ENCODE measurements around the gene RHBDD3.

RHBDD3 gene

DNA sequence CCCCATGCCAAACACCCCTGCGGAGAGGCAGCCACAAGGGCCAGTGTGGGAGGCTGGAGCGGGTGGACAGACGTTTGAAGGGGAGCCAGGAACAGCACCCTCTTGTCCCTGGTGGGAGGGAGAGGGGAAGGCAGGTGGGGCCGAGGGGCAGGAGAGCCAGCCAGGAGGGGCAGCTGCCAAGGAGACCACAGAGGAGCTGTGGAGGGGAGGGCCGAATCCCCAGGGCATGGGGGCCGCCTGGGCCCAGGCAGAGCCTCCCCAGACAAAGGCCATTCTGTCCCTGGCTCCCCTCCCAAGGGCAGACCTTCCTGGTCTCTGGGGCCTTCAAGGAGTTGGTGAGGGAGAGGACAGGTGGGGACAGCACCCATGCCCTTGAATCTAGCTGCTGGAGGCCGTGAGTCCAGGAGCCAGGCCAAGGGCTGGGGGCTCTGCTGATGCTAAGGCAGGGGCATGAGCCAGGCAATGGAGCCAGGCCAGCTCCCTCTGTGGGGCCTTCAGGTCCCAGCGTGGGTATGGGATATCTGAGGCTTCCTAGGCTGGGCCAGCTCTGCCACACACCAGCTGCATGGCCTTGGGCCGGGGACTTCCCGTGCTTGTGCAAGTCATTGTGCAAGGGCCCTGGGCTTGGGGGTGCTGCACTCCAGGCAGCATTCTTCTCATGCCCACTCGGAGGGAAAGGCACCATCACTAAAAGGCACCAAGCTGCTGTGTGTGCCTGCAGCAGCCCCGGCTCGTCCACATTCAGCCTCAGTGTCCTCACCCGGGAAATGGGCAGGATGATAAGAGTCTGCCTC is 50.7 kb downstream of the RHBDD3 start:
- no peak for DNase-seq

DNA sequence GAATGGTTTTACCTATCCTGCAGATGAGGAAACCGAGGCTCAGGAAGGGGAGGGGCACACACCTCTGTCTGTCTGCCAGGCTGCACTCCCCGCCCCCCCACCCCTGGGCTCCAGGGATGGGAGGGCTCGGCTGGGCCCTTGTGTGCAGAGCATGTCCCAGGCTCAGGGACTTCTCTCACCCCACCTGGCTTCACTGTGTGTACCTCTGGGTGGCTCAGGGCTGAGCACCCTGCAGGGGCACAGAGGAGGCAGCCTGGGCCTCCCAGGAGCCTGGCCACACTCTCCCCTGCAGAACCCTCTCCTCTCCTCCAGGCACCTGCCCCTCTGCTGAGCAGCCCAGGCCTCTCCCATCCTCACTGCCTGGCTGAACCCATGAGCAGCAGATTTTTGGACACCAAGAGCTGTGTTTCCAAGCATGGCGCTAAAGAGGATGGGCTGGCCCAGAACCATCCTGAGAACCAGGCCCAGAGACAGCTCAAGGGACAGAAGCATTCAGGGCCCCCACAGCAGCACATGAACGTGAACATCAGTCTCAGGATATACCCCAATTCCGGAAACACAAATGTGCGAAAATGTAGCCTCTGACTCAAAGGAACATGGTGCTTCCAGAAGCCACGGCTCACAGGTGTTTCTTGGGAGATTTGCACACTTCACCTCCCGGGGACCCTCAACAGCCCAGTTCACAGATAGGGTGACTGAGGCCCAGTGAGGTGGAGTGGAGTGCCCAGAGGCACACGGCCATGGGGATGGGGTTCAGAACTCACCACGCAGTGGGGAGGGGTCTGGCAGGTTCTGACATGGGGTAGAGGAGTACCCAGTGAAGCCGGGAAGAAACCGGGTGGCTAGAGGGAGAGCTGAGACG is 51.5 kb downstream of the RHBDD3 start:
- no peak for DNase-seq

DNA sequence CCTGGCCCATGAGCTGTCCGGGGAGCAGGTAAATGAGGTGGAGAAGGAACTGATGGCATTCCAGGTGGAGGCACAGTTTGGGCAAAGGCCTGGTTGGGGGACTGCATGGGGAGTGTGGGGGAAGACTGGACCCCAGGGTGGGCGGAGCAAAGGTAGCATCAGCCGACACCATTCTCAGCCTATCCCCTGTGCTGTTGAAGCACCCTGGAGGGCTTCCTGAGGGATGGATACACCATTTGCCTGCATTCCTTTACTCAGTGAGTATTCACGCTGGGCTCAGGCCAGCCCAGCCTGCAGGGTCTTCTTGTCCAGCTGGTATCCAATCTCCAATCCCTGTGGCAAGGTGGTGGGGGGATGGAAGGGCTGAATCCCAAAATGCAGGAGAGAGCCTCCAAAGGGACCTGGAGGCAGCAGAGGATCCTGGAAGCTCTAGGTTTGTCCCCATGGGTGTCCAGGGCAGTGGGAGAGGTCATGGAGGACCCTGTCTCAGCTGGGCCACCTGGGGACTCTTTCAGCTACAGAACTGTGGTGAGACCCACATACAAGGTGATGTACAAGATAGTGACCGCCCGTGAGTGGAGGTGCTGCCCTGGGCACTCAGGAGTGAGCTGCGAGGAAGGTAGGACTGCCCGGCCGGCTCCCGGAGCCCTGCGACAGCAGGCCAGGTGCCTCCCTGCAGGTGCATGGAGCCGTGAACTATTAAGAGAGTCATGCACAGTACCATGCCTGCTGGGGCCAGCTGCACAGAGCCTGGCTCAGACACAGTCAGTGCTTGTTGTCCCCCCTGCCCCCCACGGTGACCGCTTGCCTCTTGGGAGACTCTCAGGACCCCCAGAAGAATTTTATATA is 52.5 kb downstream of the RHBDD3 start:
- DNase-seq = no peak

DNA sequence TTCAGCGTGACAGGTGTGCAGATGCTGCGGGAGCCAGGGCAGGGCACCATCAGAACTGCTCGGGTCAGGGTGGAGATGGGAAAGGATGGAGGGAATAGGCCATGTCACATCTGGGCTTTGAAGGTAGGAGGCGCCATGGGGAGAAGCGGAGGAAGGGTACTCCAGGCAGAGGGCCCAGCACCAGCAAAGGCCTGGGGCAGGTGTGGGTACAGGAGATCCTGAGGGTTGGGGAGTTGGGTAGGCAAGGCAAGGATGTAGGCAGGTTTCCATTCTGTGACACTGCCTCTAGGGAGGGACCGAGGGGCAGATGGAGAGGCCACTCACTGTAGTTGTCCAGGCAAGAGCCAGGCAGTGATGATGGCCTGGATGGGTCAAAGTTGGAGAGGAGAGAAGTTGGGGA is 53.5 kb downstream of the RHBDD3 start:
- no peak for DNase-seq

DNA sequence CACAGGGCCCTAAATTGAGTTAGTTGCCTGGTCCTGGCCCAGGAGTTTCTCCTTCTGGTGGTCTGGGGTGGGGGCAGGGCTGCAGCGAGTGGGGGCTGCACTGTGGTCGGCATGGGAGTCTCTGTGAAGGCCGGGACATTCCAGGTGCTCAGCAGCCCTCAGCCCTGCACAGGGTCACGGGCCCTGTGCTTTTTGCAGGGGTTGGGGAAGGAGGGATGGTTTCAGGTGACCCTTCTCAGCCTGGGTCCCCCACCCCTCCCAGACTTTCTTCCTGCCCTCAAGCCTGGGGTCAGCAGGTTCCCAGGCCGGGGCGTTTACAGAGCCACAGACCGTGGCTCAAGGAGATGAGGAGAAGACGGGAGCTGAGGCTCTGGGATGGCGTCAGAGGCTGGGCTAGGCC is 54.3 kb downstream of the RHBDD3 start:
- DNase-seq = no peak

DNA sequence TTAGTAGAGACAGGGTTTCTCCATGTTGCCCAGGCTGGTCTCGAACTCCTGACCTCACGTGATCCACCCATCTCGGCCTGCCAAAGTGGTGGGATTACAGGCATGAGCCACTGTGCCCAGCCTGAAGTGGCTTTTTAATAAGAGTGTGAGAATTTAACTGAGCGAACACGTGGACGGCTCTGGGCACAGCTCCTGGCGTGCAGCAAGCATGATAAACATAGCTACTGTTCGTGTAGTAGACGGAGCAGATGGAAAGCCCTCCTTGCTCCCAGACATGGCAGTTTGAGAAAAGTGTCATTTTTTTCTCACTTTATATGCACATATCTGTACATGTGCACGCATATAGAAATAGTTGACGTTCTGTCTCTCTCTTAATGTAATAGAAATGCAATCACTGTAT is 55.0 kb downstream of the RHBDD3 start:
- DNase-seq = no peak

DNA sequence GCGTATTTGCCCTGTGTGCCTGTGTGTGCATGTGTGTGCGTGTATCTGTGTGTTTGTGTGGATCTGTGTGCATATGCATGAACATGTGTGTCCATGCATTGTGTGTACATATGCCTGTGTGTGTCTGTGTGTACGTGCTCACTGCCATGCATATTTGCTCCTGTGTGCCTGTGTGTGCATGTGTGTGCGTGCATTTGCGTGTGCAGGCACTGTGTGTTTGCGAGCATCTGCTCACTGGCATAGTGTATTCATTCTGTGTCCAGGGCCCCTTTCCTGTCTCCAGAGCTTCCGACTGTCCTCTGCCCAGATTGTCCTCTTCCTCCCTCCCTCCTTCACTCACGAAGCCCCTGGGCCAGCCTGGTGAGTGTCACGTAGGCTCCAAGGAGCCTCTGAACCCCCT is 56.3 kb downstream of the RHBDD3 start:
- DNase-seq = no peak

DNA sequence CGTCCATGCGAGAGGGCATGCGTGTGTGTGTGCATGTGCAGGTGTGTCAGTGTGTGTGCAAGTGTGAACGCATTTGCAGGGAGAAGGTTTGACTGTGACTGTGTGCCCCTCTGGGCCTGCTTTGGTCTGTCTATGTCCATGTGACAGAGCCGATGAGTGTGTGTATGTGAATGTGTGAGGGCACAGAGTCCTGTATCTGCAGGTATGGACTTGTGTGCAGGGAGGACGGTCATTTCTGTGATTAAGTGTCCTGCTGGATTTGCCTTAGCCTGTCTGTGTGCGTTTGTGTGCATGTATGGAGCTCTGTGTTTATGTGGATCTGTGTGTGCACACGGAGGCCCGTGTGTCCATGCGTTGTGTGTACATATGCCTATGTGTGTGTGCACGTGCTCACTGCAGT is 56.7 kb downstream of the RHBDD3 start:
- DNase-seq = no peak
